ENCODE measurements around the gene FSTL4. TPM values are rescaled to one million over a fixed set of nuclear protein-coding genes. Genes with fewer than 3 reads are reported as not detected.
A peak's percentile ranks its signal among the peaks of the same experiment; 100 is the strongest.

The FSTL4 gene
- total RNA-seq, 6 donors from 2014 or later = 0.49 to 4.6 (median 1.1) TPM

GRCh38 chr5:133400120-133400519 is 212.2 kb downstream of the FSTL4 start:
- no peaks in the 10 kb centered on the region for H3K27me3 ChIP-seq
- ATAC-seq (ENCODE audit: low FRiP score in 2 of 2) (no peak), DNase-seq (no peak)
- H3K36me3 ChIP-seq = no peaks in the 10 kb centered on the region
- 92 to 100% methylated on average over 2 to 3 of the region's 3 CpGs for WGBS, 2 donors
- no peaks in the 10 kb centered on the region for H3K9me3 ChIP-seq
- H3K4me3 ChIP-seq = no peak overlapping the region
- H3K4me1 ChIP-seq = peaks cover 0 to 4% (median 0%) of the 10 kb centered on the region in 4 donors
- no peak overlapping the region for H3K27ac ChIP-seq
- TF ChIP-seq EP300 (IDR thresholded peaks at IDR 0.05) (no peak), POLR2A (IDR thresholded peaks at IDR 0.05) (no peak)

- 82 to 85% methylated on average over 8 to 10 of the region's 10 CpGs for WGBS, 2 donors
- Histone ChIP-seq H3K27me3 (no peaks in the 10 kb centered on the region), H3K9me3 (no peaks in the 10 kb centered on the region), H3K36me3 (no peaks in the 10 kb centered on the region), H3K27ac (no peak overlapping the region), H3K4me3 (no peak overlapping the region), H3K4me1 (peaks cover 0 to 4% (median 0%) of the 10 kb centered on the region in 4 donors)
- no peak for DNase-seq
- peak in 1 of 2 donors; percentile 16 for ATAC-seq (ENCODE audit: low FRiP score in 2 of 2)
- TF ChIP-seq EP300 (IDR thresholded peaks at IDR 0.05) (no peak), CTCF (IDR thresholded peaks at IDR 0.05) (no peak), POLR2A (IDR thresholded peaks at IDR 0.05) (no peak), POLR2AphosphoS5 (IDR thresholded peaks at IDR 0.05) (no peak)
These were observed 213.0 kb downstream of the FSTL4 start for GRCh38 chr5:133399247-133399891.

- no peaks in the 10 kb centered on the region for H3K27me3 ChIP-seq
- no peak overlapping the region for H3K4me3 ChIP-seq
- no peaks in the 10 kb centered on the region for H3K36me3 ChIP-seq
- DNase-seq (no peak), ATAC-seq (ENCODE audit: low FRiP score in 2 of 2) (no peak)
- peaks cover 0 to 4% (median 0%) of the 10 kb centered on the region in 4 donors for H3K4me1 ChIP-seq
- no peak overlapping the region for H3K27ac ChIP-seq
- 64 to 78% methylated on average over 6 of the region's 6 CpGs for WGBS, 2 donors
- no peaks in the 10 kb centered on the region for H3K9me3 ChIP-seq
- TF ChIP-seq CTCF (IDR thresholded peaks at IDR 0.05) (no peak), EP300 (IDR thresholded peaks at IDR 0.05) (no peak), POLR2AphosphoS5 (IDR thresholded peaks at IDR 0.05) (no peak), POLR2A (IDR thresholded peaks at IDR 0.05) (no peak)
These were observed 213.7 kb downstream of the FSTL4 start for GRCh38 chr5:133398646-133399101.

GRCh38 chr5:133397990-133398645 is 214.2 kb downstream of the FSTL4 start:
- Histone ChIP-seq H3K4me3 (no peak overlapping the region), H3K27ac (no peak overlapping the region), H3K9me3 (no peaks in the 10 kb centered on the region), H3K36me3 (no peaks in the 10 kb centered on the region), H3K4me1 (peaks cover 0 to 4% (median 0%) of the 10 kb centered on the region in 4 donors), H3K27me3 (no peaks in the 10 kb centered on the region)
- TF ChIP-seq CTCF (IDR thresholded peaks at IDR 0.05) (no peak), EP300 (IDR thresholded peaks at IDR 0.05) (no peak), POLR2AphosphoS5 (IDR thresholded peaks at IDR 0.05) (no peak), POLR2A (IDR thresholded peaks at IDR 0.05) (no peak)
- no peak for DNase-seq
- no peak for ATAC-seq (ENCODE audit: low FRiP score in 2 of 2)
- 91 to 93% methylated on average over 8 to 9 of the region's 9 CpGs for WGBS, 2 donors

- WGBS, 2 donors = 38 to 39% methylated on average over 2 of the region's 2 CpGs
- Histone ChIP-seq H3K27me3 (no peaks in the 10 kb centered on the region), H3K4me1 (peaks cover 0 to 4% (median 0%) of the 10 kb centered on the region in 4 donors), H3K27ac (no peak overlapping the region), H3K4me3 (no peak overlapping the region), H3K9me3 (no peaks in the 10 kb centered on the region), H3K36me3 (no peaks in the 10 kb centered on the region)
- TF ChIP-seq POLR2A (IDR thresholded peaks at IDR 0.05) (no peak), CTCF (IDR thresholded peaks at IDR 0.05) (no peak), POLR2AphosphoS5 (IDR thresholded peaks at IDR 0.05) (no peak), EP300 (IDR thresholded peaks at IDR 0.05) (no peak)
- DNase-seq (no peak), ATAC-seq (ENCODE audit: low FRiP score in 2 of 2) (no peak)
These were observed 215.0 kb downstream of the FSTL4 start for GRCh38 chr5:133397348-133397747.

All from upper lobe of left lung (tissue), 6 donors.